Measurements from ENCODE around the gene MAN1A2. TPM values are rescaled to one million over a fixed set of nuclear protein-coding genes. Genes with fewer than 3 reads are reported as not detected.
"Not testable (repeated sequence)": the region's sequence is repeated elsewhere in the genome, so short reads cannot be mapped to it uniquely, and the experiment has no call there.

MAN1A2 gene
- total RNA-seq: 44.2 and 68.2 TPM in 2 replicates

DNA sequence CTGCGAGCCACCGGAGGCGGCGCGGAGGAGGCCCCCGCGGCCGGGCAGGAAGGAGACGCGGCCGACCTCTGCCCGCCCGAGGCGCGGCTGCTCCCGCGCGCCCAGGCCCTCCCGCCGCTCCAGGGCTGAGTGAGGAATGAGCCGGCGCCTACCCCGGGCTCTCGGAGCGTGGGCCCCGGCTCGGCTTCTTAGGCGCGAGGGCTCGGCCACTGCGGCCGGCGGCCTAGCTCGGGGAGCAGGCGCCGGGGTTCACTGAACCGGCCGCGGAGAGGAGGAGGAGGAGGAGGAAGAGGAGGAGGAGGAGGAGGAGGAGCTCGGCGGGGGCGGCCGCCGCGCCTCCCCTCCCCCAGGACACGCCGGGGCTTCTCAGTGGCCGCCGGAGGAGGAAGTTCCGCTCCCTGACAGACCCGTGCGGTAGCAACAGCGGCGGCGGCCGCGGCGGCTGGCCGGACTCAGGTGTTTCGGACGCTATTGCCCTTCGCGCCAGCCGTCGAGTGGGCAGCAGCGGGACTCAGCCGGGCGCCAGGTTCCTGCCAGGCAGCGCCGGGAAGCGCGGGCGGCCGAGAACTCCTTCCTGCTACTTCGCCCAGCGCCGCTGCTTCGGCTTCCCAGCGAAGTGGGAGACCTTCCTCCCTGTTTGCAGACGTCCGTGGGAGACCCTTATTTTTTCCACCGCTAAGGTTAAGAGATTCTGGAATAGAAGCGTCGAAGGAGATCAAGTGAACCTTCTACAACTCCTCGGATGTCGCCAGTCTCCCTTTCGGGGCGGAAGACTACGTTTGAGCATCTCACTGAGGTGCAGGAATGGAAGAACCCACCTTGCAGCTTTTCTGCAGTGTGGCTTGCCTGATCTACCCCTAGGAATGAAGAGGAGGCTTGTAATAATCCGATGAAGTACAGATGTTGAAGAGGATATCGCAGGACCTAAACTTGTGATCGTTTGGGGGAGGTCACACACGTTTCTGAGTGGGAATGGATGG is at the start of gene MAN1A2:
Gene MAN1A2 (plus strand): TSS at position 404 of the 980 bp plus-strand sequence. CDS start 735 bp downstream, outside the sequence.
- peak; percentile 37 for DNase-seq (ENCODE audit: low read depth, low spot score)

DNA sequence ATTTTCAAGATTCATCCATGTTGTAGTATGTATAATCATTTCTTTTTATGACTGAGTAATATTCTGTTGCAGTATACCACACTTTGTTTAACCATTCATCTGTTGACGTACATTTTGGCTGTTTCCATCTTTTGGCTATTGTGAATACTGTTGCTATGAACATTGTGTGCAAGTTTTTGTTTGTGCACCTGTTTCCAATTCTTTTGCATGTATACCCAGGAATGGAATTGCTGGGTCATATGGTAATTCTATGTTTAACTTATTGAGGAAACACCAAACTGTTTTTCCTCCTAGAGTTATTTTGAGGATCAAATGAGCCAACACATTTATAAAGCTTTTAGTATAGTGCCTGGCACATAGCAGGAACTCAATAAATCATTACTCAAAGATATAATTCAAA is 49.2 kb upstream of the MAN1A2 start:
- DNase-seq (ENCODE audit: low read depth, low spot score): no peak

GRCh38 chr1:117318426-117318825 is 48.8 kb upstream of the MAN1A2 start:
- DNase-seq (ENCODE audit: low read depth, low spot score): no peak

- DNase-seq (ENCODE audit: low read depth, low spot score): no peak
These were observed 46.7 kb upstream of the MAN1A2 start for GRCh38 chr1:117320515-117320914.

- no peak for DNase-seq (ENCODE audit: low read depth, low spot score)
These were observed 45.3 kb upstream of the MAN1A2 start for GRCh38 chr1:117321680-117322609.

- no peak for DNase-seq (ENCODE audit: low read depth, low spot score)
These were observed 42.9 kb upstream of the MAN1A2 start for GRCh38 chr1:117324357-117324756.

- not testable (repeated sequence) for DNase-seq (ENCODE audit: low read depth, low spot score)
These were observed 41.2 kb upstream of the MAN1A2 start for GRCh38 chr1:117326035-117326434.

- no peak for DNase-seq (ENCODE audit: low read depth, low spot score)
These were observed 40.2 kb upstream of the MAN1A2 start for GRCh38 chr1:117327011-117327410.

GRCh38 chr1:117335376-117336086 is 31.7 kb upstream of the MAN1A2 start:
- no peak for DNase-seq (ENCODE audit: low read depth, low spot score)

DNA sequence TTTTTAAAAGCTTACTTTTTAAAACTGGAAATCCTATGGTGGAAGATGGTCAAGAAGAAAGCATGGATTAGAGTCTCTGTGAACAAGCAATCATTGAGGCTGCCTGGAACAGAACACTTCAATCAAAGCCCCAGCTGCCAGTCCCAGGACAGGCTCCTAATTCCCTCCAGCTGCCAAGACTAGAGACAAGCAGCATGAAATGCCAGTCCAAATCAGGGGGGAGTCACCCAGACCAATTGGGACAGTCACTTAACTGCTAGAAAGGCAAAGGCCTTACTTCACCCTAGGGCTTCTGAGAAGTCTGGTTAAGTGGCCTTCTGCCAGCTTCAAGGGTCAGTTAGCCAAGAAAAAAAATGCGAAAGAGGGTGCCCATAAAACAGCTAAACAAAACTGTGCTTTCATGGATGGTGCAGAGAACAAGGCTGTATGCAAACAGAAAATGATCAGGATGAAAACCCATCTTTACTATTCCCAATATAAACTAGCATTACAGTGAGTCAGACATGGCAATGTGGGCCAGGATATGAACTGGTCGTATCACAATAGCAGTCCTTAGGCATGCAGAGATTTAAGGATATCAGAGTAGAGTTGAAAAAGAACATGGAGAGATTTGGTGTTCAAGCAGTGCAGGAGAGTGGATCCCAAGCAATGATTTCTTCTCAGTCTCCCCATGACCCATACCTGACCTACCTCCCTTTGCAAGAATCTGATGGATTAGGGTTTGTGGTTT is 31.0 kb upstream of the MAN1A2 start:
- no peak for DNase-seq (ENCODE audit: low read depth, low spot score)

GRCh38 chr1:117339866-117340700 is 27.2 kb upstream of the MAN1A2 start:
- DNase-seq (ENCODE audit: low read depth, low spot score): no peak

DNA sequence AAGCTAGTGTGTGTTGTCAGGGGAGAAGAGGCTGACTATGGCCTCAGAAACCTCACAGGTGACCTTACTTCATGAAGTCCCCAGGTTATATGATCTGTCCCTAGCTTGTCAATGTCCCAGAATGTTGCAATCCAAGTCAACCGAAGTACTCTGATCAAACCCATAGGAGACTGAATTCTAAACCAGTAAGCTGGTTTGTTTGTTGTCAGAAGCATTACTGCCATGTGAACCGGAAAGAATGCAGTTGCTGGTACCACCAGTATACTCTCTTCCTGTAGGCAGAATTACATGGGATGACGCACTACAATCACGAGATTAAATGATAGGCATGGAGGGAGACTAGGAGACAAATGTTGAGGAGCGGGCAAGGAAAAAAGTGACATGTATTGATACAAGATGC is 26.1 kb upstream of the MAN1A2 start:
- no peak for DNase-seq (ENCODE audit: low read depth, low spot score)

- DNase-seq (ENCODE audit: low read depth, low spot score): no peak
These were observed 24.9 kb upstream of the MAN1A2 start for GRCh38 chr1:117342397-117342796.

- DNase-seq (ENCODE audit: low read depth, low spot score): no peak
These were observed 20.9 kb upstream of the MAN1A2 start for GRCh38 chr1:117346206-117346928.

GRCh38 chr1:117347907-117348306 is 19.3 kb upstream of the MAN1A2 start:
- no peak for DNase-seq (ENCODE audit: low read depth, low spot score)

- not testable (repeated sequence) for DNase-seq (ENCODE audit: low read depth, low spot score)
These were observed 14.6 kb upstream of the MAN1A2 start for GRCh38 chr1:117352695-117353094.

GRCh38 chr1:117357833-117358603 is 9.2 kb upstream of the MAN1A2 start:
- not testable (repeated sequence) for DNase-seq (ENCODE audit: low read depth, low spot score)

DNA sequence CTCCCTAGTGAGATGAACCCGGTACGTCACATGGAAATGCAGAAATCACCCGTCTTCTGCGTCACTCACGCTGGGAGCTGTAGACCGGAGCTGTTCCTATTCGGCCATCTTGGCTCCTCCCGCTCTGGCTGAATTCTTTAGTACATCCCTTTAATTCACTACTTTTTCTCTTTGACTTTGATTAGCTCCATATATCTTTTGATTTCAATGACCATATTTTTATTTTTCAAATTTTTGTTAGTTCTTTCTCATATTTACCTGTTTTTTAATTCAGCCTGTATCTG is 8.7 kb upstream of the MAN1A2 start:
- not testable (repeated sequence) for DNase-seq (ENCODE audit: low read depth, low spot score)

Data from pulmonary artery endothelial cell (primary cell).